Activated CD8-positive, alpha-beta T cell treated with anti-CD3 and anti-CD28 coated beads for 36 hours (primary cell): ENCODE data around the gene ASB2. TPM values are rescaled to one million over a fixed set of nuclear protein-coding genes. Genes with fewer than 3 reads are reported as not detected.

Experiments
- ATAC-seq: fragments of 200-7000 bp; cut with Tn5 transposase; one replicate; pipeline ENCODE4 v1.10.0; 2021; ENCODE audit warnings: mild to moderate bottlenecking, moderate library complexity
- CTCF ChIA-PET: fragments of 350-600 bp; sonication (Branson Sonifier 250); formaldehyde crosslinking; loops from one replicate; lab custom pipeline; 2021; ENCODE audit warnings: antibody characterized with exemption; lab: Charles Lee
- POLR2A ChIA-PET: fragments of 350-600 bp; sonication (Branson Sonifier 250); formaldehyde crosslinking; loops from one replicate; lab custom pipeline; 2021; ENCODE audit warnings: antibody characterized with exemption; lab: Charles Lee
- DNase-seq: peaks from one replicate; pipeline ENCODE4 v3.0.0-alpha.2; 2020
- H3K27ac Mint-ChIP-seq: one replicate; pipeline ENCODE4 v1.8.0; 2021; ENCODE audit warnings: mild to moderate bottlenecking, mixed read lengths
- H3K27me3 Mint-ChIP-seq: one replicate; pipeline ENCODE4 v1.8.0; 2021; ENCODE audit warnings: mixed read lengths
- H3K36me3 Mint-ChIP-seq: one replicate; pipeline ENCODE4 v1.8.0; 2021; ENCODE audit warnings: low read depth, mixed read lengths
- H3K4me1 Mint-ChIP-seq: one replicate; pipeline ENCODE4 v1.8.0; 2021; ENCODE audit warnings: low read depth, mixed read lengths
- H3K4me3 Mint-ChIP-seq: one replicate; pipeline ENCODE4 v1.8.0; 2021; ENCODE audit warnings: mild to moderate bottlenecking, moderate library complexity, mixed read lengths
- H3K9me3 Mint-ChIP-seq: one replicate; pipeline ENCODE4 v1.8.0; 2021; ENCODE audit warnings: mixed read lengths
- intact Hi-C: fragments of 100-400 bp; cut with micrococcal nuclease; formaldehyde crosslinking; loops from one replicate; pipeline ENCODE4 v1.10.0; 2022
- total RNA-seq, 2 experiments: library from RNA; stranded (reverse); gene quantifications; one replicate each; pipeline ENCODE4 v1.2.3, GENCODE V29; 2021
- TF ChIP-seq, protein P1 (sequence below): fragments of 200-600 bp; IDR thresholded peaks from one replicate; pipeline ENCODE4 v1.8.0; 2022; ENCODE audit warnings: antibody characterized with exemption, mild to moderate bottlenecking

The ASB2 gene
- total RNA-seq, 2 experiments from 2014 or later: 11.7 to 12.7 TPM

GRCh38 chr14:93989939-93990338 lies 13.6 kb upstream of the ASB2 start:
- CTCF ChIA-PET: interaction anchor here (1.1 to 17.5 kb wide), 3 partner anchors 11 to 50 kb away, joined by 3 to 437 read pairs (median 9); partner anchors contain the start of gene OTUB2
- ATAC-seq (no peak), DNase-seq (no peak)
- Mint-ChIP-seq H3K4me1 (peaks cover 12% of the 10 kb centered on the region), H3K9me3 (no peaks in the 10 kb centered on the region), H3K36me3 (no peaks in the 10 kb centered on the region), H3K27me3 (peaks cover 2% of the 10 kb centered on the region), H3K4me3 (no peak overlapping the region), H3K27ac (peak overlapping the region; percentile 9)
- TF ChIP-seq, protein P1, sequence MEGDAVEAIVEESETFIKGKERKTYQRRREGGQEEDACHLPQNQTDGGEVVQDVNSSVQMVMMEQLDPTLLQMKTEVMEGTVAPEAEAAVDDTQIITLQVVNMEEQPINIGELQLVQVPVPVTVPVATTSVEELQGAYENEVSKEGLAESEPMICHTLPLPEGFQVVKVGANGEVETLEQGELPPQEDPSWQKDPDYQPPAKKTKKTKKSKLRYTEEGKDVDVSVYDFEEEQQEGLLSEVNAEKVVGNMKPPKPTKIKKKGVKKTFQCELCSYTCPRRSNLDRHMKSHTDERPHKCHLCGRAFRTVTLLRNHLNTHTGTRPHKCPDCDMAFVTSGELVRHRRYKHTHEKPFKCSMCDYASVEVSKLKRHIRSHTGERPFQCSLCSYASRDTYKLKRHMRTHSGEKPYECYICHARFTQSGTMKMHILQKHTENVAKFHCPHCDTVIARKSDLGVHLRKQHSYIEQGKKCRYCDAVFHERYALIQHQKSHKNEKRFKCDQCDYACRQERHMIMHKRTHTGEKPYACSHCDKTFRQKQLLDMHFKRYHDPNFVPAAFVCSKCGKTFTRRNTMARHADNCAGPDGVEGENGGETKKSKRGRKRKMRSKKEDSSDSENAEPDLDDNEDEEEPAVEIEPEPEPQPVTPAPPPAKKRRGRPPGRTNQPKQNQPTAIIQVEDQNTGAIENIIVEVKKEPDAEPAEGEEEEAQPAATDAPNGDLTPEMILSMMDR: no peak
- POLR2A ChIA-PET: interaction anchor here (1.0 to 3.3 kb wide), 3 partner anchors 8 to 30 kb away, joined by 3 to 13 read pairs (median 7); no protein-coding TSS in a partner anchor
- intact Hi-C loops: no loop called here

GRCh38 chr14:93987815-93988476 lies 11.6 kb upstream of the ASB2 start:
- ATAC-seq: no peak
- Mint-ChIP-seq H3K9me3 (no peaks in the 10 kb centered on the region), H3K4me1 (peaks cover 9% of the 10 kb centered on the region), H3K4me3 (no peak overlapping the region), H3K36me3 (no peaks in the 10 kb centered on the region), H3K27me3 (peaks cover 2% of the 10 kb centered on the region), H3K27ac (no peak overlapping the region)
- ChIA-PET CTCF (interaction anchor here (1.6 kb wide), 1 partner anchor 13 kb away, joined by 7 read pairs; no protein-coding TSS in a partner anchor), POLR2A (no interaction called here)
- intact Hi-C loops: no loop called here
- TF ChIP-seq, protein P1: no peak
- DNase-seq: no peak

DNA sequence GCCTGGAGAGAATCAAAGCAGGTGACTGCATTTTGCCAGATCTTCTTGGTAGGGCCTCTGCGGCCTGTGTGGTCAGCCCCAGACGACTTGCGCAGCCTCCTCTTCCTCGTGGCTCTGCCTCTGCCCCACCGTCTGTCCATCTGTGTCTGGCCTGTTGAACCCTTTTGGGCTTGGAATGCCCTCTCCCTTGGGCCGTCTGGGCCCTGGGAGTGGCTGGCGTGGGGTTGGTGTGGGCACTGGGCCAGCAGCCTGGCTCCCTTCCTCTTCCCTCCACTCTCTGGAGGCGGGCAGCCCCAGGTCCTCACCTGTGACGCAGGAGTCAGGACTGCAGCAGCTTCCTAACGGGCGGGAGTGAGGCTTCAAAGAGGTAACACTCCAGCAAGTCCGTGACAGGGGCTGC lies 11.0 kb upstream of the ASB2 start:
- TF ChIP-seq, protein P1: no peak
- ChIA-PET POLR2A (interaction anchor here (0.5 kb wide), 1 partner anchor 780 kb away, joined by 3 read pairs; no protein-coding TSS in a partner anchor), CTCF (interaction anchor here (1.2 to 1.6 kb wide), 3 partner anchors 9 to 48 kb away, joined by 3 to 7 read pairs (median 7); no protein-coding TSS in a partner anchor)
- H3K36me3 Mint-ChIP-seq: no peaks in the 10 kb centered on the region
- no peak for ATAC-seq
- intact Hi-C loops: no loop called here
- H3K9me3 Mint-ChIP-seq: no peaks in the 10 kb centered on the region
- no peak overlapping the region for H3K27ac Mint-ChIP-seq
- peaks cover 2% of the 10 kb centered on the region for H3K27me3 Mint-ChIP-seq
- H3K4me1 Mint-ChIP-seq: peaks cover 9% of the 10 kb centered on the region
- no peak overlapping the region for H3K4me3 Mint-ChIP-seq
- DNase-seq: no peak

- ChIA-PET CTCF (interaction anchor here (1.2 to 1.6 kb wide), 4 partner anchors 9 to 48 kb away, joined by 3 to 7 read pairs (median 6); no protein-coding TSS in a partner anchor), POLR2A (interaction anchor here (0.5 kb wide), 1 partner anchor 779 kb away, joined by 3 read pairs; no protein-coding TSS in a partner anchor)
- Mint-ChIP-seq H3K27ac (no peak overlapping the region), H3K27me3 (peaks cover 2% of the 10 kb centered on the region), H3K36me3 (no peaks in the 10 kb centered on the region), H3K9me3 (no peaks in the 10 kb centered on the region), H3K4me1 (peaks cover 8% of the 10 kb centered on the region), H3K4me3 (no peak overlapping the region)
- ATAC-seq: no peak
- TF ChIP-seq, protein P1: no peak
- no peak for DNase-seq
- intact Hi-C loops: no loop called here
Observed at GRCh38 chr14:93986955-93987354, 10.6 kb upstream of the ASB2 start.

- ChIA-PET CTCF (interaction anchor here (1.2 to 5.2 kb wide), 4 partner anchors 10 to 48 kb away, joined by 3 to 44 read pairs (median 6); no protein-coding TSS in a partner anchor), POLR2A (interaction anchor here (1.5 to 2.0 kb wide), 2 partner anchors 11 to 14 kb away, joined by 3 to 6 read pairs; no protein-coding TSS in a partner anchor)
- intact Hi-C loops: no loop called here
- no peak for DNase-seq
- TF ChIP-seq, protein P1: no peak
- no peak for ATAC-seq
- Mint-ChIP-seq H3K4me3 (no peak overlapping the region), H3K9me3 (no peaks in the 10 kb centered on the region), H3K4me1 (peaks cover 15% of the 10 kb centered on the region), H3K27ac (no peak overlapping the region), H3K36me3 (no peaks in the 10 kb centered on the region), H3K27me3 (peaks cover 2% of the 10 kb centered on the region)
Observed at GRCh38 chr14:93984987-93985410, 8.6 kb upstream of the ASB2 start.
